ENCODE data around the gene PPP2R3B. TPM values are rescaled to one million over a fixed set of nuclear protein-coding genes. Genes with fewer than 3 reads are reported as not detected.

Gene PPP2R3B
- polyA plus RNA-seq, 2 donors, result 18.5 to 54.1 TPM

- H3K9me3 ChIP-seq (ENCODE audit: control insufficient read depth in 2 of 2, insufficient read depth in 1 of 2, low read depth in 1 of 2, low read length in 1 of 2), result no peaks in the 10 kb centered on the region
- no peaks in the 10 kb centered on the region for H3K36me3 ChIP-seq (ENCODE audit: control insufficient read depth in 2 of 2, insufficient read depth in 2 of 2, low read length in 1 of 2)
- H3K4me1 ChIP-seq (ENCODE audit: control insufficient read depth in 2 of 2, insufficient read depth in 2 of 2, low read length in 1 of 2), result peaks cover 12 to 16% of the 10 kb centered on the region in 2 donors
- H3K27me3 ChIP-seq (ENCODE audit: control insufficient read depth in 1 of 2, insufficient read depth in 2 of 2, low read length in 2 of 2), result no peaks in the 10 kb centered on the region
- peak overlapping the region; percentile 54 to 62 for H3K4me3 ChIP-seq (ENCODE audit: low read depth in 1 of 2, low read length in 2 of 2)
- peak overlapping the region; percentile 20 to 63 for H3K27ac ChIP-seq (ENCODE audit: low read depth in 2 of 2, low read length in 1 of 2)
- WGBS, 2 donors, result 1% methylated on average over 55 to 93 of the region's 93 CpGs
These were observed 12.9 kb downstream of the PPP2R3B start for GRCh38 chrX:373641-374471.

GRCh38 chrX:372856-373640 is 13.7 kb downstream of the PPP2R3B start:
- H3K36me3 ChIP-seq (ENCODE audit: control insufficient read depth in 2 of 2, insufficient read depth in 2 of 2, low read length in 1 of 2), result no peaks in the 10 kb centered on the region
- 9 to 10% methylated on average over 63 of the region's 63 CpGs for WGBS, 2 donors
- no peaks in the 10 kb centered on the region for H3K27me3 ChIP-seq (ENCODE audit: control insufficient read depth in 1 of 2, insufficient read depth in 2 of 2, low read length in 2 of 2)
- H3K27ac ChIP-seq (ENCODE audit: low read depth in 2 of 2, low read length in 1 of 2), result no peak overlapping the region
- H3K4me3 ChIP-seq (ENCODE audit: low read depth in 1 of 2, low read length in 2 of 2), result peak overlapping the region; percentile 54 to 62
- peaks cover 12 to 16% of the 10 kb centered on the region in 2 donors for H3K4me1 ChIP-seq (ENCODE audit: control insufficient read depth in 2 of 2, insufficient read depth in 2 of 2, low read length in 1 of 2)
- H3K9me3 ChIP-seq (ENCODE audit: control insufficient read depth in 2 of 2, insufficient read depth in 1 of 2, low read depth in 1 of 2, low read length in 1 of 2), result no peaks in the 10 kb centered on the region

- WGBS, 2 donors, result 76 to 80% methylated on average over 15 of the region's 15 CpGs
- Histone ChIP-seq H3K4me1 (ENCODE audit: control insufficient read depth in 2 of 2, insufficient read depth in 2 of 2, low read length in 1 of 2) (peaks cover 12 to 16% of the 10 kb centered on the region in 2 donors), H3K27me3 (ENCODE audit: control insufficient read depth in 1 of 2, insufficient read depth in 2 of 2, low read length in 2 of 2) (no peaks in the 10 kb centered on the region), H3K4me3 (ENCODE audit: low read depth in 1 of 2, low read length in 2 of 2) (no peak overlapping the region), H3K27ac (ENCODE audit: low read depth in 2 of 2, low read length in 1 of 2) (no peak overlapping the region), H3K36me3 (ENCODE audit: control insufficient read depth in 2 of 2, insufficient read depth in 2 of 2, low read length in 1 of 2) (no peaks in the 10 kb centered on the region), H3K9me3 (ENCODE audit: control insufficient read depth in 2 of 2, insufficient read depth in 1 of 2, low read depth in 1 of 2, low read length in 1 of 2) (no peaks in the 10 kb centered on the region)
These were observed 14.8 kb downstream of the PPP2R3B start for GRCh38 chrX:371907-372306.

DNA sequence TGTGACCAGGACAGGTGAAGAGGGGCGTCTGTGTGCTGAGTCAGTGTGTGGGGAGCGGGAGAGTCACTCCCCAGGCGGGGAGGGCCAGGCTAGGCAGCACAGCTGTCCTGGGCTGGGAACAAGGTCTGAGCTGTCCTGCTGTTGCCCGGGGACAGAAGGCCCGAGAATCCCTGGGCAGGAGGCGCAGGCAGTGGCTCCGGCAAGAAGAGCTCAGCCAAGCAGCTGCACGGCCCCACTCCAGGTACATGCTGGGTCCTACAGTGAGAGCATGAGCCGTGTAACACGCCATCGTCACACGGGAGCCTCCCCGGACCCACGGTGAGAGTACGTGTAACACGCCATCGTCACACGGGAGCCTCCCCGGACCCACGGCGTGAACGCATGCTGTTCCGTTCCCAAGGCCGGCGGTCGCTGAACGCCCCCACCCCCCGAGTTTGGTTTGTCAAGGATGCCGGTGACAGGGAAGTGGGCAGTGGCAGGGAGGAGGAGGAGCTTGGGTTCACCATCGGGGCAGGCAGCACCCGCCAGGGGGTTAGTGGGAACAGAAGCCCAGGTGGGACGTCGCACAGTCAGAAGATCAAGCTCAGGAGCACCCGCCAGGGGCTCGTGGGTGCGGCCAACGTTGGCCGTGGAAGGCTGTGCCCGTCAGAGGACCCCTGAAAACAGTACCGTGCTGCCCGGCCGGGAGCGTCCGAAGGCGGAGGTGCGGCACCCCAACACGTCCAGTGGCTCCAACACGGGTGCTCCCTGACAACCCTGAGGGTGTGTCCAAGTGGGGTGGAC is 15.6 kb downstream of the PPP2R3B start:
- WGBS, 2 donors, result 87 to 91% methylated on average over 48 of the region's 48 CpGs
- Histone ChIP-seq H3K27ac (ENCODE audit: low read depth in 2 of 2, low read length in 1 of 2) (no peak overlapping the region), H3K4me3 (ENCODE audit: low read depth in 1 of 2, low read length in 2 of 2) (no peak overlapping the region), H3K4me1 (ENCODE audit: control insufficient read depth in 2 of 2, insufficient read depth in 2 of 2, low read length in 1 of 2) (peaks cover 12 to 16% of the 10 kb centered on the region in 2 donors), H3K27me3 (ENCODE audit: control insufficient read depth in 1 of 2, insufficient read depth in 2 of 2, low read length in 2 of 2) (no peaks in the 10 kb centered on the region), H3K9me3 (ENCODE audit: control insufficient read depth in 2 of 2, insufficient read depth in 1 of 2, low read depth in 1 of 2, low read length in 1 of 2) (no peaks in the 10 kb centered on the region), H3K36me3 (ENCODE audit: control insufficient read depth in 2 of 2, insufficient read depth in 2 of 2, low read length in 1 of 2) (no peaks in the 10 kb centered on the region)

- Histone ChIP-seq H3K27me3 (ENCODE audit: control insufficient read depth in 1 of 2, insufficient read depth in 2 of 2, low read length in 2 of 2) (no peaks in the 10 kb centered on the region), H3K36me3 (ENCODE audit: control insufficient read depth in 2 of 2, insufficient read depth in 2 of 2, low read length in 1 of 2) (no peaks in the 10 kb centered on the region), H3K27ac (ENCODE audit: low read depth in 2 of 2, low read length in 1 of 2) (no peak overlapping the region), H3K9me3 (ENCODE audit: control insufficient read depth in 2 of 2, insufficient read depth in 1 of 2, low read depth in 1 of 2, low read length in 1 of 2) (no peaks in the 10 kb centered on the region), H3K4me1 (ENCODE audit: control insufficient read depth in 2 of 2, insufficient read depth in 2 of 2, low read length in 1 of 2) (peaks cover 12 to 13% of the 10 kb centered on the region in 2 donors), H3K4me3 (ENCODE audit: low read depth in 1 of 2, low read length in 2 of 2) (no peak overlapping the region)
- 90 to 92% methylated on average over 43 of the region's 43 CpGs for WGBS, 2 donors
These were observed 16.3 kb downstream of the PPP2R3B start for GRCh38 chrX:370244-370962.

- Histone ChIP-seq H3K27ac (ENCODE audit: low read depth in 2 of 2, low read length in 1 of 2) (no peak overlapping the region), H3K4me1 (ENCODE audit: control insufficient read depth in 2 of 2, insufficient read depth in 2 of 2, low read length in 1 of 2) (peaks cover 7 to 12% of the 10 kb centered on the region in 2 donors), H3K4me3 (ENCODE audit: low read depth in 1 of 2, low read length in 2 of 2) (no peak overlapping the region), H3K9me3 (ENCODE audit: control insufficient read depth in 2 of 2, insufficient read depth in 1 of 2, low read depth in 1 of 2, low read length in 1 of 2) (no peaks in the 10 kb centered on the region), H3K36me3 (ENCODE audit: control insufficient read depth in 2 of 2, insufficient read depth in 2 of 2, low read length in 1 of 2) (no peaks in the 10 kb centered on the region), H3K27me3 (ENCODE audit: control insufficient read depth in 1 of 2, insufficient read depth in 2 of 2, low read length in 2 of 2) (no peaks in the 10 kb centered on the region)
- WGBS, 2 donors, result 95% methylated on average over 34 of the region's 34 CpGs
These were observed 17.1 kb downstream of the PPP2R3B start for GRCh38 chrX:369563-370101.

- Histone ChIP-seq H3K9me3 (ENCODE audit: control insufficient read depth in 2 of 2, insufficient read depth in 1 of 2, low read depth in 1 of 2, low read length in 1 of 2) (no peaks in the 10 kb centered on the region), H3K4me3 (ENCODE audit: low read depth in 1 of 2, low read length in 2 of 2) (no peak overlapping the region), H3K4me1 (ENCODE audit: control insufficient read depth in 2 of 2, insufficient read depth in 2 of 2, low read length in 1 of 2) (peaks cover 4 to 11% of the 10 kb centered on the region in 2 donors), H3K36me3 (ENCODE audit: control insufficient read depth in 2 of 2, insufficient read depth in 2 of 2, low read length in 1 of 2) (no peaks in the 10 kb centered on the region), H3K27me3 (ENCODE audit: control insufficient read depth in 1 of 2, insufficient read depth in 2 of 2, low read length in 2 of 2) (no peaks in the 10 kb centered on the region), H3K27ac (ENCODE audit: low read depth in 2 of 2, low read length in 1 of 2) (no peak overlapping the region)
- WGBS, 2 donors, result 68 to 71% methylated on average over 24 to 25 of the region's 25 CpGs
These were observed 17.7 kb downstream of the PPP2R3B start for GRCh38 chrX:368811-369562.

- peaks cover 0 to under 1% of the 10 kb centered on the region in 2 donors for H3K4me1 ChIP-seq (ENCODE audit: control insufficient read depth in 2 of 2, insufficient read depth in 2 of 2, low read length in 1 of 2)
- H3K9me3 ChIP-seq (ENCODE audit: control insufficient read depth in 2 of 2, insufficient read depth in 1 of 2, low read depth in 1 of 2, low read length in 1 of 2), result no peaks in the 10 kb centered on the region
- H3K27ac ChIP-seq (ENCODE audit: low read depth in 2 of 2, low read length in 1 of 2), result no peak overlapping the region
- no peaks in the 10 kb centered on the region for H3K27me3 ChIP-seq (ENCODE audit: control insufficient read depth in 1 of 2, insufficient read depth in 2 of 2, low read length in 2 of 2)
- no peak overlapping the region for H3K4me3 ChIP-seq (ENCODE audit: low read depth in 1 of 2, low read length in 2 of 2)
- WGBS, 2 donors, result 89 to 91% methylated on average over 12 to 17 of the region's 17 CpGs
- H3K36me3 ChIP-seq (ENCODE audit: control insufficient read depth in 2 of 2, insufficient read depth in 2 of 2, low read length in 1 of 2), result no peaks in the 10 kb centered on the region
These were observed 18.8 kb downstream of the PPP2R3B start for GRCh38 chrX:367866-368265.

Data from esophagus (tissue), 2 donors.